GM12875 (cell line): ENCODE measurements around the gene GRIP1.

Source experiments
- H3K4me3 ChIP-seq: one replicate; pipeline ENCODE4 v1.5.1; 2011; ENCODE audit warnings: low read depth, low read length, control low read depth
- CTCF ChIP-seq: IDR thresholded peaks from 2 replicates; pipeline ENCODE4 v1.5.1; 2011; ENCODE audit warnings: low read depth, mild to moderate bottlenecking, control low read depth, inconsistent platforms, low read length, moderate library complexity, borderline replicate concordance; ENCODE audit not compliant: insufficient read depth

GRIP1 gene

GRCh38 chr12:66678338-66679275 lies at the start of gene GRIP1:
GRIP1 (minus strand) TSS chr12:66679076; CDS start chr12:66678904, 172 bp downstream.
- TF ChIP-seq CTCF: no peak
- no peak within 1 kb of the TSS for H3K4me3 ChIP-seq

- no peak overlapping the region for H3K4me3 ChIP-seq
- no peak for TF ChIP-seq CTCF
Observed at GRCh38 chr12:66726556-66726955, 47.7 kb upstream of the GRIP1 start.

GRCh38 chr12:66725031-66725430 lies 46.2 kb upstream of the GRIP1 start:
- H3K4me3 ChIP-seq: no peak overlapping the region

GRCh38 chr12:66724616-66725015 lies 45.7 kb upstream of the GRIP1 start:
- TF ChIP-seq CTCF: no peak
- H3K4me3 ChIP-seq: no peak overlapping the region

More at GRCh38 chr12:66725031-66725430, 46.2 kb upstream of the GRIP1 start:
- TF ChIP-seq CTCF: no peak

- H3K4me3 ChIP-seq: no peak overlapping the region
- TF ChIP-seq CTCF: no peak
Observed at GRCh38 chr12:66724026-66724425, 45.1 kb upstream of the GRIP1 start.

GRCh38 chr12:66719862-66720261 lies 41.0 kb upstream of the GRIP1 start:
- no peak for TF ChIP-seq CTCF
- no peak overlapping the region for H3K4me3 ChIP-seq
